Measurements from ENCODE around the gene TMEM263. TPM values are rescaled to one million over a fixed set of nuclear protein-coding genes. Genes with fewer than 3 reads are reported as not detected.
A peak's percentile ranks its signal among the peaks of the same experiment; 100 is the strongest.
"Not testable (repeated sequence)": the region's sequence is repeated elsewhere in the genome, so short reads cannot be mapped to it uniquely, and the experiment has no call there.

Gene TMEM263
- total RNA-seq, 1 donor from 2014 or later, result 35.6 TPM

DNA sequence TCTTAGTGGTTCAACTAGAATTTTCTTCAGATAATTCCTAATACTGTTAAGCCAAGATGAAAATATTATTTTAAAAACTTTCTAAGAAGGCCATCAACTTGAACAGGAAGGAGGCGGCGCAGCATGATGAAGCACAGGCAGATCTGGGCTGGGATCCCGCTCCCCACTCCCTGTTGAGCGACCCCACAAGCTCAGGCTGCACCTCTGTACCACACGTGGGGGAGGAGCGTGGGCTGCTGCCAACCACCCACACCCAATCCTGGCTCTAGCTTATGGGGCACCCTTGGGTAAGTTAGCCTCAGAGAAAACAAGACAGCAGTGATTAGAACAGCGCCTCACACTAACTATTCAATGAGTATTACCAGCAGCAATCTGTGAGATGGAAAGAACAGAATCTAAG is 25.2 kb downstream of the TMEM263 start:
- ATAC-seq, result no peak
- peak; percentile 40 for DNase-seq
- intact Hi-C loops (cut with micrococcal nuclease), result no loop called here

DNA sequence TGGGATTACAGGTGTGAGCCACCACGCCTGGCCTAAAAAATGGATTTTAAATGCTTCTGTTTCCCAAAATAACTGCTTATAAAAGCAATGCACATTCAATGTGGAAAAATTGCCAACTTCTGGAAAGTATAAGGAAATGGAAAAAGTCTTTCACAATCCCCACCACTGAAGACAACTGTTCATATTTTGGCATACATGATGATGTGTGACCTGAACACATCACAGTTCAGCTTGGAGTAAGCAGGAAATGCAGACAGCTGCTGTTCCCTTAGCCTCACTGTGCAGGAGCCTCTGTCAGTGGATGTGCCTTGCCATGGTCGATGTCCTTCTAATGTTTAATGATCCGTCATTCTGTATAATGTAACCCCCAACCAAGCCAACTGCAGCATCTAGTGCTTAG is 26.1 kb downstream of the TMEM263 start:
- ATAC-seq (no peak), DNase-seq (no peak)
- intact Hi-C loops (cut with micrococcal nuclease), result no loop called here

DNA sequence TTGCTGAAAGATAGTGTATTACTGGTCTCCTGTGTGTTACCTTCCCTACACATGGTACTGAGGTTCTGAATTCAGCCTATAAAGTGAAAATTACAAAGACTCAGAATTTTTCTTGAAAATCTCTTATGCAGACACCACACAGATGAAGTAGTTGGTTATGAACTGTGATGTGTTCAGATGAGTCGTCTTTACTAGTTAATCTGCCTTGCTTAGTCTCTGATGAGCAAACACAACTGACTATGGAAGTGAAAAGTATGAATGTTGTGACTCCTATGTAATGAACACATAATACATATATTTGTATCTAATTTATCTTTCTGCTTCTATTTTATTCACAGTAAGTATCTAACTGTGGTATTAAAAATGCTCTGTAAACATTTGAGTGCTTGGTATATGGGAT is 26.5 kb downstream of the TMEM263 start:
- no peak for ATAC-seq
- intact Hi-C loops (cut with micrococcal nuclease), result no loop called here
- DNase-seq, result no peak

DNA sequence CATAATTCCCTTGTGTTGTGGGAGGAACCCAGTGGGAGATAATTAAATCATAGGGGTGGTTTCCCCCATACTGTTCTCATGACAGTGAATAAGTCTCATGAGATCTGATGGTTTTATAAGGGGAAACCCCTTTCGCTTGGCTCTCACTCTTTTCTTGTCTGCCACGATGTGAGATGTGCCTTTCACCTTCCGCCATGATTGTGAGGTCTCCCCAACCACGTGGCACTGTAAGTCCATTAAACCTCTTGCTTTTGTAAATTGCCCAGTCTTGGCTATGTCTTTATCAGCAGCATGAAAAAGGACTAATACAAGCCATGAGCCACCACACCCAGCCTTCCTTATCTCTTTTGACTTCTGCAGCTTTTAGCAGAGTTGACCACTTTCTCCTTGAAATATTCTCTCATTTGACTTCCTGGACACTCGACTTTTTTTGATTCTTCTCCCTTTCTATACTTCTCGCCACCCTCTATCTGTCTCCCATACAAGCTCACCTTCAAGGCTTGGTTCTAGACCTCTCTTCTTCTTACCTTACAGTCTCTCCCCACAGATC is 29.0 kb downstream of the TMEM263 start:
- no peak for DNase-seq
- no peak for ATAC-seq
- intact Hi-C loops (cut with micrococcal nuclease), result no loop called here

DNA sequence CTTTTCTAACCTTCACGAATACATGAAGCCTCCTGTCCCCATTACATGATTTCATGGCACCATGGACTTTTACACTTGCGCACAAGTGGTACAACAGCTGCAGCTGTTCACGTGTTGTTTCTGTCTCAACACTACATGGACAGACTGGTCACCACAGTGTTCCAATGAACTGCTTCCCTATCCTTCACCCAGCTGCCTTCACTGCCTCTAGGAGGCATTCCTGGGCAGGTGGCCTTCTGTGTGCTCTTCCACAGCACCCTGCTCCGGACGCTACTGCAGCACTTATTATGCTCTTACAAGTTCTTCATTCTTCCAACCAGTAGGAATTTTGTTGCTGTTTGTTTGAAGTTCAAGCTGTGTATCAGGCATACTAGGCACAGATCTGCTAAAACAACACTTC is 29.8 kb downstream of the TMEM263 start:
- DNase-seq (no peak), ATAC-seq (no peak)
- intact Hi-C loops (cut with micrococcal nuclease), result no loop called here

DNA sequence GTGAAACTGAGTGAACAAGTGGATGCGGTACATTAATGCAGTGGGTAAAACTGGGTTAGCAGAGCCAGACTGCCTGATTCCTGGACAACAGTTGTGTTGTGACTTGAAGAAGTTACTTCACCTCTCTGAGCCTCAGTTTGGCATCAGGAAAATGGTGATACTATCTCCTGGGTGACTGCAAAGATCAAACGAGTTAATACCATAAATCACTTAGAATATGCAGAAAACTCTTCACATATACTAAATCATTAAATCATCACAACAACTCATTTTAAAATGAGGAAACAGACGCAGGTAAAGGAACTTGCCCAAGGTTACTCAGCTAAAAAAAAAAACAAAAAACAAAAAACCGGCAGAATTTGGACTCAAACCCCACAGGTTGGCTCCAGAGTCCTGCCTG is 30.4 kb downstream of the TMEM263 start:
- DNase-seq, result no peak
- intact Hi-C loops (cut with micrococcal nuclease), result no loop called here
- no peak for ATAC-seq

DNA sequence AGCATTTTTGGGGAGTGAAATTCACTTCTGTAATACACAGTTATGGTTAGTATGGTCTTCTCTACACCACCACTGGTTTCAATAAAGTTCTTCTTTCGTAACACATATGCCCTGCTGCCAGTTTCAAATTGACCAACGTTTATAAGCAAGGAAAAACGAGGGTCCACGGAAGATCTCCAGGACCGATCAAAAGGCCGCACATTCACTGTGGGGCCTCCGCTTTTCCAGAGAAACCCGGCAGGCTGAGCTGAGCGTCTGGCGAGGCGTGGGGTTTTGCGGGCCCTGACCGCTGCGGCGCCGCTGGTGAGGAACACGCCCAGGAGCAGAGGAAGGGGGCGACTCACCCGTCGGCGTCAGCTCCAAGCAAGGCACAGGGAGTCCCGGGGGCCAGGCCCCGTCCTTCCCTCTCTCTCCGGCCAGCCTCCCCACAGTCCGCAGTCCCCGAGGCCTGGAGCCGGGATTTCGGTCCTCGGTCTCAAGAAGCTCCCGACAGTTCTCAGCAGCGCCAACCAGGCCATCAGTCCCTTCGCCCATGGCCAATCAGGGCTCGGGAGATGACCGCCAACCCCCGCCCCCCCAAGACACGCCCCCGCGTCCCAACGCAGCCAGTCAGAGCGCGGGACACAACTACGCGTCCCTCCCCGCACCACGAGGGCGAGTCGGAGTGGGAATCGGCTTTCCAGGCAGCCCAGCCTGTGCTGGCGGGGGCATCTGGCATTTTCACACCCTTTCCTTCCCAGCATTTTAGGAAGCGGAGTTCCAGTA is 31.1 kb downstream of the TMEM263 start, which contains the start of gene MTERF2:
Gene MTERF2 (minus strand): TSS at position 522 of the 765 bp plus-strand sequence. CDS start 8,432 bp downstream, outside the sequence.
- intact Hi-C loops (cut with micrococcal nuclease), result no loop called here
- peak; percentile 95 for DNase-seq
- ATAC-seq, result peak; percentile 99

DNA sequence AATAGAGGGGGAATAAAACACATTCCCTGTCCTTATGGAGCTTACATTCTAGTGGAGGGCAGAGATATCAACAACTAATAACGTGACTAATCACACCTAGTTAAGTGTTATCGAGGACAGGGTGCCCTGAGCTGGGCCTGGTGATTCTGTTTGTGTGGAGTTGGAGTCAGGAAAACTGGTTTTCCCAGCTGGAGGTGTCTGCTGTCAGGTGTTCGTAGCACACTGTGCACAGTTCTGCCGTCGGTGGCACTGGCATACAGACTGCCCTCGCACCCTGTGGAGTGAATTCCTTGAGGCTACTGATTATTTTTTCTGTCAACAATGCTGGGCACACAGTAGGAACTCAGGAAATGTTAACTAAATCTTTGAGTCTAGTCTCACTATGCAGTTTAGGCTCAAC is 32.1 kb downstream of the TMEM263 start:
- DNase-seq (no peak), ATAC-seq (no peak)
- intact Hi-C loops (cut with micrococcal nuclease), result no loop called here

DNA sequence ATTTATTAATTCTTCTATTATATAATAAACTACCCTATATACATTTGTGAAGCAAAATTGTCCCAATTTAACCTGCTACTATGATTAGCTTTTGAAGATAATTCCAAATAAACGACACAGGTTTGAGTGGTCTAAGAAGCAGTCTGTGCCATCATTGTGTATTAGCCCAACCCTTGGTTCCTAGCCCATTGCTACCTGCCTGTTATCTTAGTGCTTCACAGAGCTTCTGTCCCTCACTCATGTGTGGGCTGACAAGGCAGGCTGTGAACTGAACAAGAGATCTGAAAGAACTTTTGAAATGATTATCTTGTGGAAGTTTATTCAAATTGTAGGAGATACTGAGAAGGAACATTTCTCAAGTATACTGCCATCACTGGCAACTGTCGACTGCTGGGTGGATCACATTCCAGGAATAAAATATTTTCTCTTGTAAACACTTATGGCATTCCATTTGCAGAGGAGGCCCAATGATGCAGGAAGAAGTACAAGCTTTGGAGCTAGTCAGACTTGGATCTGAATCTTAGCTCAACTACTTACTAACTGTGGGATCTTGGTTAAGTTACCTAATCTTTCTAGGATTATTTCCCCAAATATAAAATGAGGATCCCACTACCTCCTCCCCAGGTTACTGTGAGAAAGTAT is 39.0 kb downstream of the TMEM263 start:
- intact Hi-C loops (cut with micrococcal nuclease), result no loop called here
- ATAC-seq (no peak), DNase-seq (no peak)

DNA sequence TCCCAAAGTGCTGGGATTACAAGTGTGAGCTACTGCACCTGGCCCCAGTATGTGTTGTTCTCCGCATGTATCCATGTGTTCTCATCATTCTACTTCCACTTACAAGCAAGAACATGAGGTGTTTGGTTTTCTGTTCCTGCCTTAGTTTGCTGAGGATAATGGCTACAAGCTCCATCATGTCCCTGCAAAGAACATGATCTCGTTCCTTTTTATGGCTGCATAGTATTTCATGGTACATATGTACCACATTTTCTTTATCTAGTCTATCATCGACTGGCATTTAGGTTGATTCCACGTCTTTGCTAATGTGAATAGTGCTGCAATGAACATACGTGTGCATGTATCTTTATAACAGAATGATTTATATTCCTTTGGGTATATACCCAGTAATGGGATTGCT is 40.4 kb downstream of the TMEM263 start:
- DNase-seq; ATAC-seq; intact Hi-C loops (cut with micrococcal nuclease): not testable (repeated sequence)

DNA sequence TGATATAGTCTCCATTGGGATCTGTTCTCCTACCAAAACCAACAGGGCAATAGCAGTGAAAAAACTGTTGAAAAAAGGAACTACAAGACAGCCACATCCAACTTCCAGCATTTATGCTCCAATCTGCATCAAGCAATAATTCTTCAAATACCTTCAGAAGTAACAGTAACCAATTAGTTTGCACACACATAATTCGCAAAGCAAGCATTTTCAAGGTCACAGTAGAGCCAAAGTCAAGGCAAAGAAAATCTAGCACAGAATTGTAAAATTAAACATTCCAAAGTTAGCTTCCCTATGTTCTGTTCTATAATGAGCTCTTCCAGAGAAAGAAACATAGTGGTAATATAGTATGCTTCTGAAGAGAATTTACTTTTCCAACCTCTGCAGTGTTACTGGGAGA is 42.2 kb downstream of the TMEM263 start:
- intact Hi-C loops (cut with micrococcal nuclease), result no loop called here
- no peak for DNase-seq
- no peak for ATAC-seq

DNA sequence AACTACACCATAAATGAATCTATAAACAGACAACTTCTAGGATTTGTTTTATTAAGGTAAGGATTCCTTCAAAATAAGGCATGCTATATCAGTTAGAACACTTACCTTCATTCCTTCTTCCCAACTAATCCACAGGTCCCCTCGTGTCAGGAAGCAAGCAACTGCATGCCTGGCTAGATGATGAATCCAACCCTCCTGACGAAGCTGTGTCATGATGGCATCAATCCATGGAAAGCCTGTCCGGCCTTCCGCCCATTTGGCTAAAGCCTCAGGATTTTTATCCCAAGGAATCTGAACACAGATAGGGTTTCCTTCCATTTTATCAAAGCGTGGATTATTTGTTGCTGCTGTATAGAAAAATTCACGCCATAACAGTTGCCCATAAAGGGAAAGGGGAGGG is 43.7 kb downstream of the TMEM263 start:
- intact Hi-C loops (cut with micrococcal nuclease), result no loop called here
- no peak for DNase-seq
- ATAC-seq, result no peak

DNA sequence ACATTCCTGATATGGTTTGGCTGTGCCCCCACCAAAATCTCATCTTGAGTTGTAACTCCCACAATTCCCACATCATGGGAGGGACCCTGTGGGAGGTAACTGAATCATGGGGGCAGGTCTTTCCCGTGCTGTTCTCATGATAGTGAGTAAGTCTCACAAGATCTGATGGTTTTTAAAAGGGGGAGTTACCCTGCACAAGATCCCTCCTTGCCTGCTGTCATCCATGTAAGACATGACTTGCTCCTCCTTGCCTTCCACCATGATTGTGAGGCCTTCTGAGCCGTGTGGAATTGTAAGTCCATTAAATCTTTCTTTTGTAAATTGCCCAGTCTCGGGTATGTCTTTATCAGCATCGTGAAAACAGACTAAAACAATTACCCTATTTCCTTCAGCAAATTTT is 47.0 kb downstream of the TMEM263 start:
- DNase-seq; ATAC-seq; intact Hi-C loops (cut with micrococcal nuclease): not testable (repeated sequence)

DNA sequence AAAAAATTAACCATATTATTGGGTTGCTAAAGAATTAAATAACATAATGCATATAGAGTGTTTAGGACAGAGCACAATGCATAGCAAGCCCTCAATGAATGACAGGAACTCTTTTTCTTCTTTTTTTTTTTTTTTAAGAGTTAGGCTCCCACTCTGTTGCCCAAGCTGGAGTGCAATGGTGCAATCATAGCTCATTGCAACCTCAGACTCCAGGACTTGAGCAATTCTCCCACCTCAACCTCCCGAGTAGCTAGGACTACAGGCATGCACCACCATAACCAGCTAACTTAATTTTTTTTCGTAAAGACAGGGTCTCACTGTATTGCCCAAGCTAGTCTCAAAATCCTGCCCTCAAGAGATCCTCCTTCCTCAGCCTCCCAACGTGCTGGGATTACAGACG is 51.7 kb downstream of the TMEM263 start:
- intact Hi-C loops (cut with micrococcal nuclease), result no loop called here
- ATAC-seq, result no peak
- DNase-seq, result no peak

DNA sequence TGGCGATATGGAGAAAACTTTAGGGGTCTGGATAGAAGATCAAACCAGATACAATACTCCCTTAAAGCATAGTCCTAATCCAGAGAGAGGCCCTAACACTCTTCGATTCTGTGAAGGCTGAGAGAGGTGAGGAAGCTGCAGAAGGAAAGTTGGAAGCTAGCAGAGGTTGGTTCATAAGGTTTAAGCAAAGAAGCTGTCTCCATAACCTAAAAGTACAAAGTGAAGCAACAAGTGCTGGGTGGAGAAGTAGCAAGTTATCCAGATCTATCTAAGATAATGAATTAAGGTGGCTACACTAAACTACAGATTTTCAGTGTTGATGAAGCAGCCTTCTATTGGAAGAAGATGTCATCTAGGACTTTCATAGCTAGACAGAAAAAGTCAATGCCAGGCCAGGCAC is 55.8 kb downstream of the TMEM263 start:
- ATAC-seq, result no peak
- intact Hi-C loops (cut with micrococcal nuclease), result no loop called here
- no peak for DNase-seq

DNA sequence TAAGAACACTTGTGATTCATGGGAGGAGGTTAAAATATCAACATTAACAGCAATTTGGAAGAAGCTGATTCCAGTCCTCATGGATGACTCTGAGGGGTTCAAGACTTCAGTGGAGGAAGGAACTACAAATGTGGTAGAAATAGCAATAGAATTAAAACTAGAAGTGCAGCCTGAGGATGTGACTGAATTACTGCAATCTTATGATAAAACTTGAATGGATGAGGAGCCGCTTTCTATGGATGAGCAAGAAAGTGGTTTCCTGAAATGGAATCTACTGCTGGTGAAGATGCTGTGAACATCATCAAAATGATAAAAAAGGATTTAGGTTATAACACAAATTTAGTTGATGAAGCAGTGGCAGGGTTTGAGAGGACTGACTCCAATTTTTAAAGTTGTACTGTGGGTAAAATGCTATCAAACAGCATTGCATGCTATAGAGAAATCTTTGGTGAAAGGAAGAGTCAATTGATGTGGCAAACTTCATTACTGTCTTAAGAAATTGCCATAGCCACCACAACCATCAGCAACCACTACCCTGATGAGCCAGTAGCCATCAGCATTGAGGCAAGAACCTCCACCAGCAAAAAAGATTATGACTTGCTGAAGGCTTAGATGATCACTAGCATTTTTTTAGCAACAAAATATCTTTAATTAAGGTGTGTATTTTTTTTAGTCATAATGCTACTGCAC is 57.2 kb downstream of the TMEM263 start:
- intact Hi-C loops (cut with micrococcal nuclease), result no loop called here
- no peak for ATAC-seq
- no peak for DNase-seq

DNA sequence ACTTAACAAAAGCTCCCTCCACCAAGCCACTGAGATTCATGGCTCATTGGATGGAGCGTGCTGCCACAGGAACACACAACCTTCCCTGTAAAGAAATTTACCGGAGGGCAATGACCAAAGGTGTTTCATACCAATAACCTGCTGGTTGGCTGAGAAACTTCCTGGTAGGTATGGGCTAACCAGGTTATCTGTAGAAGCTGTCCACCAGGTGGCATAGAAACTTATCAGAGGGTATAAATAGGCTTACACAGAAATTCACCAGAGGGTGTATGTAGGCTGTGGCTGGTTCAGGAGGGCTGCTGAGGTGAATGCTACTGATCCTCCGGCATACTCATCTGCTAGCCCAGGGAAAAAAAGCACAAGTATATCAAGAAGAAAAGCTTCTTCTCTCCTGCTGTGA is 58.3 kb downstream of the TMEM263 start:
- ATAC-seq (peak; percentile 58), DNase-seq (no peak)
- intact Hi-C loops (cut with micrococcal nuclease), result no loop called here

DNA sequence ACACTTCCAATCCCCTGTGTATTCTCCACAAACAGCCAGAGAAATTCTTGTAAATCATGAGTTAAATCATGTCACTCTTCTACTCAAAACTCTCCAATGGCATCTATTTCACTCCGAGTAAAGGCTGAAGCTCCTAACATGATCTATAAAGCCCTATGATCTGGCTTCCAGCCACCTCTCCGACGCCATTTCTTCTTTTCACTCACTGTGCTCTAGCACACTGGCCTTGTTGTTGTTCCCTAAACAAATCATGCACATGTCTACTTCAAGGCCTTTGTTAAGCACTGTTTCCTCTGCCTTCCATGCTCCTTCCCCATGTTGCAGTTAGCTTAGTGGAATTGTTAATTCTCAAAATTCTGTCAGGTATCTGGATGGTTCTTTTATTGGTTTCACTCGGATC is 61.3 kb downstream of the TMEM263 start:
- intact Hi-C loops (cut with micrococcal nuclease), result no loop called here
- ATAC-seq, result no peak
- DNase-seq, result no peak

DNA sequence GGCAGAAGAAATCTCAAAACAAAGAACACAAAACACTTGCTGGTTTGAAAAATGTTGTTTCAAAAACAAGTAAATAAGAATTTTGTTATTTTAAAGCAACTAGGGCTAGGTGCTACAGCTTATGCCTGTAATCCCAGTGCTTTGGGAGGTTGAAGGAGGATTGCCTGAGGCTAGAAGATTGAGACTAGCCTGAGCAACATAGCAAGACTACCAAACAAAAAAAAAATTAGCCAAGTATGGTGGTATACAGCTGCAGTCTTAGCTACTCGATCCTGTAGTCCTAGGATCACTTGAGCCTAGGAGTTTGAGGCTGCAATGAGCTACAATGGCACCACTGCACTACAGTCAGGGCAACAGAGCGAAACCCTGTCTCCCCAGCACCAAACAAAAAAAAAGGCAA is 63.8 kb downstream of the TMEM263 start:
- no peak for ATAC-seq
- intact Hi-C loops (cut with micrococcal nuclease), result no loop called here

More for the DNA sequence above, 63.8 kb downstream of the TMEM263 start:
- DNase-seq, result no peak
